ENCODE data around the gene TMEM51.

DNA sequence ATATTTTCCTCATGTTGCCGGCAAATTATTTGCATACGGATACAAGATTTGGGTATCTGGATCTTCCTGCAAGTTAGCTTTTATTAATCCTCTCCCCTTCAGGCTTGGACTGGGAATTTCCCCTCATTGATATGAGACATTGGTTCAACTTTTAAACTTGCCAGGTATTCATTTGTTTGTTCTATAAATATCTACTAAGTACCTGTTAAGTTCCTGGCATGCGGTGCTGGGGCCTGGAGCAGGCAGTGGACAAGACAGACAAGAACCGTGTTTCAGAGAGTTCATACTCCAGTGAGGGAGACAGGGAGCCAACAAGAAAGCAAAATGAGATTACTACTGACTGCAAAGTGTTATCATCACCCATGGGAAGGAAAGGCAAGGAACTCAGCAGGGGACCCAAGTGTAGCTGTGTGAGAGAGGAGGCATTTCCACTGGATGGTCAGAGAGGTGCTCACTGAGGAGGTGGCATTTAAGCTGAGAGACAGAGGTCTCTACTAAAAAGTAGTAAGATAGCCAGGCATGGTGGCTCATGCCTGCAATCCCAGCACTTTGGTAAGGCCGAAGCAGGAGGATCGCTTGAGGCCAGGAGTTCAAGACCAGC lies 54.4 kb downstream of the TMEM51 start:
- TF ChIP-seq KLF16 (IDR thresholded peaks at IDR 0.05) (no peak), MTA2 (IDR thresholded peaks at IDR 0.05; ENCODE audit: low read depth) (no peak), TCF7L2 (IDR thresholded peaks at IDR 0.05; ENCODE audit: low read depth, low read length) (no peak), EGR1 (conservative IDR thresholded peaks at IDR 0.05) (no peak), EP400 (IDR thresholded peaks at IDR 0.05) (no peak), ESRRA (IDR thresholded peaks at IDR 0.05; ENCODE audit: borderline replicate concordance, low read depth) (no peak), DDX20 (tag; IDR thresholded peaks at IDR 0.05; ENCODE audit: low read depth) (no peak), SAFB2 (IDR thresholded peaks at IDR 0.05; ENCODE audit: borderline replicate concordance, low read depth, low read length, severe bottlenecking) (no peak), NFE2 (IDR thresholded peaks at IDR 0.05; ENCODE audit: low read depth) (no peak)
- TF ChIP-seq, protein P1, sequence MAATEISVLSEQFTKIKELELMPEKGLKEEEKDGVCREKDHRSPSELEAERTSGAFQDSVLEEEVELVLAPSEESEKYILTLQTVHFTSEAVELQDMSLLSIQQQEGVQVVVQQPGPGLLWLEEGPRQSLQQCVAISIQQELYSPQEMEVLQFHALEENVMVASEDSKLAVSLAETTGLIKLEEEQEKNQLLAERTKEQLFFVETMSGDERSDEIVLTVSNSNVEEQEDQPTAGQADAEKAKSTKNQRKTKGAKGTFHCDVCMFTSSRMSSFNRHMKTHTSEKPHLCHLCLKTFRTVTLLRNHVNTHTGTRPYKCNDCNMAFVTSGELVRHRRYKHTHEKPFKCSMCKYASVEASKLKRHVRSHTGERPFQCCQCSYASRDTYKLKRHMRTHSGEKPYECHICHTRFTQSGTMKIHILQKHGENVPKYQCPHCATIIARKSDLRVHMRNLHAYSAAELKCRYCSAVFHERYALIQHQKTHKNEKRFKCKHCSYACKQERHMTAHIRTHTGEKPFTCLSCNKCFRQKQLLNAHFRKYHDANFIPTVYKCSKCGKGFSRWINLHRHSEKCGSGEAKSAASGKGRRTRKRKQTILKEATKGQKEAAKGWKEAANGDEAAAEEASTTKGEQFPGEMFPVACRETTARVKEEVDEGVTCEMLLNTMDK (IDR thresholded peaks at IDR 0.05; ENCODE audit: borderline replicate concordance, insufficient read depth, low read depth, low read length, poor library complexity, severe bottlenecking), result no peak
- TF ChIP-seq, protein P2, sequence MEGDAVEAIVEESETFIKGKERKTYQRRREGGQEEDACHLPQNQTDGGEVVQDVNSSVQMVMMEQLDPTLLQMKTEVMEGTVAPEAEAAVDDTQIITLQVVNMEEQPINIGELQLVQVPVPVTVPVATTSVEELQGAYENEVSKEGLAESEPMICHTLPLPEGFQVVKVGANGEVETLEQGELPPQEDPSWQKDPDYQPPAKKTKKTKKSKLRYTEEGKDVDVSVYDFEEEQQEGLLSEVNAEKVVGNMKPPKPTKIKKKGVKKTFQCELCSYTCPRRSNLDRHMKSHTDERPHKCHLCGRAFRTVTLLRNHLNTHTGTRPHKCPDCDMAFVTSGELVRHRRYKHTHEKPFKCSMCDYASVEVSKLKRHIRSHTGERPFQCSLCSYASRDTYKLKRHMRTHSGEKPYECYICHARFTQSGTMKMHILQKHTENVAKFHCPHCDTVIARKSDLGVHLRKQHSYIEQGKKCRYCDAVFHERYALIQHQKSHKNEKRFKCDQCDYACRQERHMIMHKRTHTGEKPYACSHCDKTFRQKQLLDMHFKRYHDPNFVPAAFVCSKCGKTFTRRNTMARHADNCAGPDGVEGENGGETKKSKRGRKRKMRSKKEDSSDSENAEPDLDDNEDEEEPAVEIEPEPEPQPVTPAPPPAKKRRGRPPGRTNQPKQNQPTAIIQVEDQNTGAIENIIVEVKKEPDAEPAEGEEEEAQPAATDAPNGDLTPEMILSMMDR (IDR thresholded peaks at IDR 0.05 in 2 of 3, conservative IDR thresholded peaks at IDR 0.05 in 1 of 3; ENCODE audit: insufficient read depth in 2 of 3, low read depth in 1 of 3, low read length in 3 of 3), result no peak
- TF ChIP-seq, protein P3, sequence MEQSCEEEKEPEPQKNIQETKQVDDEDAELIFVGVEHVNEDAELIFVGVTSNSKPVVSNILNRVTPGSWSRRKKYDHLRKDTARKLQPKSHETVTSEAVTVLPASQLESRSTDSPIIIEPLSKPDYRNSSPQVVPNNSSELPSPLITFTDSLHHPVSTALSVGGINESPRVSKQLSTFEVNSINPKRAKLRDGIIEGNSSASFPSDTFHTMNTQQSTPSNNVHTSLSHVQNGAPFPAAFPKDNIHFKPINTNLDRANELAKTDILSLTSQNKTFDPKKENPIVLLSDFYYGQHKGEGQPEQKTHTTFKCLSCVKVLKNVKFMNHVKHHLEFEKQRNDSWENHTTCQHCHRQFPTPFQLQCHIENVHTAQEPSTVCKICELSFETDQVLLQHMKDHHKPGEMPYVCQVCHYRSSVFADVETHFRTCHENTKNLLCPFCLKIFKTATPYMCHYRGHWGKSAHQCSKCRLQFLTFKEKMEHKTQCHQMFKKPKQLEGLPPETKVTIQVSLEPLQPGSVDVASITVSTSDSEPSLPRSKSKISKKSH (CRISPR knock-in tag; IDR thresholded peaks at IDR 0.05), result no peak
